HG03565 (cell line): ENCODE measurements around the gene FILIP1L.

Source experiments
- ATAC-seq: cut with Tn5 transposase; IDR thresholded peaks from one replicate; pipeline ENCODE4 v1.9.1; 2021; ENCODE audit warnings: mild to moderate bottlenecking, moderate library complexity; ENCODE audit not compliant: unreplicated experiment

FILIP1L gene

GRCh38 chr3:99873269-99874102 is 240.8 kb downstream of the FILIP1L start:
- ATAC-seq, result no peak

DNA sequence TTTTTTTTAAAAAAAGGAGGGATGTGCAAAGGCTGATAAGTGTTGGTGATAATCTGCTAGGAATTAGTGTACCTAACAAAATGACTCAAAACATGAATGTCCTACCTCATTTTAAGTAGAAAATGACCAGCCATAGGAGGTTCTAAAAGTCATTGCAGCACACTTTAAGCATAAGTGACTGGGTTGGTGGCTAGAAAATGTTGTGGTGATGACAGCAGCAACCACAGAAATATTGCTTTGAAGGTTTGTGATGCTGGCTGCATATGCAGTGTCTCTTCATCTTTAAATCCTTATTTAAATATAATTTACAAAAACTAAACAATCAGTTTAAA is 241.4 kb downstream of the FILIP1L start:
- peak; percentile 70 for ATAC-seq

DNA sequence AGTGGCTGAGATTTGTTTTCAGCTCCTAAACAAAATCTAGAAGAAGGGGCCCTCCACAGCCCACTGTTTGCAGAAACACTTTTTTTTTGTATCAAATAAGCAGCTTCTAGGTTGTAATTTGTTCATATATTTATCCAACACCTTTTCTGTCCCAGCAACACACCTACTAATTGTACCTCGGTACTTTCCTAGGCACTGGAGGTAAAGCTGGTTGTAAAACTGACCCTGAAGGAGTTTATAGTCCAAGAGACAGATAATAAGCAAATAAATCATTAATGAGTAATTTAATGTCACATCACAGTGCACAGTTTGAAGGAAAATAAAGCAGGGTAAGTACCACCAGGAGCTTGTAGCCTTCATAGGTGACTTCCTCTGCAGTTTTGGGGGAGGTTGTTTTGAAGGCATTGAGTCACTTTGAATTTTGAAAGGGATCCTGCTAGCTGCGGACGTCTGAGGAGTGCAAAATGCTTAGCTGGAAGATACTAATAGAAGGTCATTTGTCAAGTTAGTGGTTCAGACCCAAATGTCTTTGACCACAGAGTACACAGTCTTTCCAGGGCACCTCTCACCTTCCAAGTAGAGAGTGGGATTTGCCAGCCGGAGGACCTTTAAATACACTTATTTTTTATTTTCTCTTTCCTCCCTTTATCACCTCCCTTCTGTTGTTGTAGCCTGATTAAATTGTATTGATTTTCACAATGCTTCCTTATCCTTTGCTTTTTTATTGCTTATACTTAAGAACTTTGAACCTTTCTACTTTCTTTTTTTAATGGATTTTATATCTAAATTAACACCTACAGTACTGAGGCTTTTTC is 242.9 kb downstream of the FILIP1L start:
- no peak for ATAC-seq

- no peak for ATAC-seq
Observed at GRCh38 chr3:99870712-99871111, 243.6 kb downstream of the FILIP1L start.

DNA sequence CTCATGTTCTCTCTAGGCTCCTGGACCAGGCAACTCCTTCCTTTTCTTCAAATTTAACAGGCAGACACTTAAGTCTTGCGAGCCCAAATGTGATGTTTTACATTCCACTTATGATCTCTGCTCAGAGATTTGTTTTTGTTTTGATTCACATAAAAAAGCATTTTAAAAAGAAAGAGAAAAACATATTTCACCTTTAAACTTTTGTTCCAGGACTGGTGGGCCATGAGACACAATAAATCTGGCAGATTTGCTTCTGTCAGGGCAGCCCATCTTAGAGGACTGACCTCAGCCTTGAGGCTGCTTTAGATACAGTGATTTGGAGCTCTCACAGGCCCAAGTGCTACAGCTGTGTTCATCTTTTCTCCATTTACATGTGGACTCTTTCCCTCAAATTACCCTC is 244.7 kb downstream of the FILIP1L start:
- ATAC-seq, result no peak

DNA sequence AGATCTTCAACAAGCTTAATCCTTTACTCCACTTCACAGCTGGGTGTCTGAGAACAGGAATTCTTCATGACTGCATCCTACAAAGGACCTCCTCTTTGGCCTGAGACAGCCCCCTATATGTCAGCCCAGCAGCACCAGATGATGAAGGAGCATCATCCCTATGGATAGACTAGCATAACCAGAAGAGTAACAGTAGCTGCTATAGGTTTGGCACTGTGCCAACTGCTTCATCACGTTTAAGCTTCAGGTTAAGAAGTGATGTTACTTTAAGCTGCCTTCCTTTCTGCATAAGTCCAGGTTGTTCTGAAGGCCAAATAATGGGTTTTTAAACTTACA is 246.0 kb downstream of the FILIP1L start:
- ATAC-seq, result no peak

DNA sequence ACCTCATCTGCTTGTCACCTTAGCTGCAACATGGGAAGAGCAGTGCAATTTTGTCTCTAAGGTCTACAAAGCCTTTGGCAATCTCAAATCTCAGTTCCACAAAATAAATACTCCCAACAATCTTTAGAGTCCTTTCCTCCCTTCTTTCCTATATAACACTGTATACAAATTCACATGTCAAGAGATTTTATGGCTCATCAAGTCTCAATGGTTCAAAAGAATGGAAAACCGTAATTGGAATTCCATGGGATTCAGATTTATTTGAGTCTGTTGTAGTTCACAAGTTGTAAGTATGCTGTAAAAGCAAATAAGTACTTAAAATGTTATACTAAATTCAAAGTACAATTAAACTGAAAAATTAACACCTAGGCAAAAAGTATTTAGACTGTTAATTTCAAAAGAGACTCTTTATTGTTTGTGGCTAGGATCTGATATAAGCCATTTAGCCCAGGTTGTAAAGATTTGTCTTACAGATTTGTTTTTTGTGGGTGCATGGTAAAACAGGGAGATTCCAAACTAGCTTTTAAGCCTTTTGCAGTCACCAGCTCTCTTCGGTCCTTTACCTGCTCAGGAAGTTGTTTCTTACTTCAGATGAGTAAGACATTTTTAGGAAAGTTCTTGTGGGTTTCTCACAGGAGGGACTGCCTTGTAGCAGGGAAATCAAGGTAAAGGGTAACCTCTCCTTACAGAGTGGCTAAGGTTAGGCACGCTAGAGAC is 246.5 kb downstream of the FILIP1L start:
- no peak for ATAC-seq

- ATAC-seq, result no peak
Observed at GRCh38 chr3:99866261-99866761, 248.0 kb downstream of the FILIP1L start.

GRCh38 chr3:99865321-99865720 is 249.0 kb downstream of the FILIP1L start:
- no peak for ATAC-seq

DNA sequence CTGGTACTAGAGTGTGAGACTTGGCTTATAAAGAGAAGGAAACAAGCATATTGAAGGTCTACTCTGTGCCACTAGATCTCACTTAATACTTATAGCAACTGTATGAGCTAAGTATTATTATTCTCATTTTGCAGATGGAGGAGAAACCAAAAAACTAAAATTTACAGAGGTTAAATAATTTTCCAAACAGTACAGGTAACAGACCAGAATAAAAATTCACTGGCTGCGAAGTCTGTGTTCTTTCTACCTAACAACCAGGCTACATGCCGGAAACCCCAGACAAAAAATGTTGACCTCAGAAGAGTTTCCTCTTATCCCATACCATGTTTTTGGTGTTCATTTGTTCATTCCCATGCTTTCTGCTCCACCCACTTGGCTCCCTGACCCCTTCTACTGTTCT is 250.0 kb downstream of the FILIP1L start:
- ATAC-seq, result no peak

DNA sequence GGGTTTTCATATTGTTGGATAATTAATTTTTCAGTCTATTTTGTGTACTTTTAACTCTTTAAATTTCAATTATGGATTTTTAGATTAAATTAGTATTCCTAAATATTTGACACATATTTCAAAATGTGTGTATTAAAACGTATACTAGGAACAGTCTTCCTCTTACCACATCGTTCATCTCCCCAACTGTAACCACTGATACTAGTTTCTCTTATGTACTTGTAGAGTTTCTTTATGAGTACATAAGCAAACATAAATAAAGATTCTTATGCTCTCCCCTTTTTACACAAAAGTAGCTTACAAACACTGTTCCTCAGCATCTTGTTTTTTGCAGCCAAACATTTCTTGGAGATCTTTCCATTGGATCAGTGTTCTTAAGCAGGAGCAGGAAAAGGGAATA is 250.7 kb downstream of the FILIP1L start:
- ATAC-seq, result peak; percentile 57

DNA sequence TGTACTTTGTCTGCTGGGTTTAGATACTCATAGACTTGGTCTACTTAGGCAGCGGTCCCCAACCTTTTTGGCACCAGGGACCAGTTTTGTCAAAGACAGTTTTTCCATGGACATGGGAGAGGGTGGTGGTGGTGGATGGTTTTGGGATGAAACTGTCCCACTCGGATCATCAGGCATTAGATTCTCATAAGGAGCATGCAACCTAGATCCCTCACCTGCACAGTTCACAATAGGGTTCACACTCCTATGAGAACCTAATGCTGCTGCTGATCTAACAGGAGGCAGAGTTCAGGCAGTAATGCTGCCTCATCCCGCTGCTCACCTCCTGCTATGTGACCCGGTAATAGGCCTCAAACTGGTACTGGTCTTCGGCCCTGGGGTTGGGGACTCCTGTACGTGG is 251.3 kb downstream of the FILIP1L start:
- ATAC-seq, result no peak

DNA sequence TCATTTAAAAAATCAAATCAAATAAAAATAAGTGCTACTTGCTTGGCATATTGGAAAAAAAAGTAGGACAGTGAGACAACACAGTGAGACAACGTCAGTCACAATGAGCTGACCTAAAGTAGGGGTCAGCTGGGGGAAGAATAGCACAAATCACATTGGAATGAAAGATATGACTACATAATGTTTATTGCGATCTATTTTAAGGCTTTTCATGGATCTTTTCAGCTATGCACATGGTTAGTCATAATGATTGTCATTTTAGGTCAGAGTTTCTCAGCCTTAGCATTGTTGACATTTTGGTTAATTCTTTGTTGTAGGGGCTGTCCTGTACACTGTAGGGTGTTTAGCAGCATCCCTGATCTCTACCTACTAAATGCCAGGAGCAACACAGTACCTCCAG is 252.1 kb downstream of the FILIP1L start:
- ATAC-seq, result no peak

DNA sequence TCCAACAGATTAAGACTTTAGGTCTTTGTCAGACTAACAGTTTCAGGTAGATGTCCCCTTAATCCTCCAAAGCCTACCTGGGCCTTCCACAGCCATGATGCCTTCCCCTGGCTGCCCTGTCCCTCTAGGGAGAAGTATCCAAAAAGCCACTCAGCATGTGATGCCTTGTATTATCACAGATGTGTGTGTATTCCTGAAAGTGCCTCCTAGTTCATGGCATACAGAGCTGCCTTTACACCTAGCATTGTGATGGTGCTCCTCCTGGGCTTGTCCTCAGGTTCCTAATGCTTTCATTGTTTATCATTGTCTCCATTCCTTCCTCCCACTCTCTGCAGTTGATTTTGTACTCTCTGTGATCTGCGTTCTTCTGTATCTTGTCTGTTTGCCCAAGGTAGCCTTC is 253.1 kb downstream of the FILIP1L start:
- ATAC-seq, result no peak

- no peak for ATAC-seq
Observed at GRCh38 chr3:99859825-99860224, 254.5 kb downstream of the FILIP1L start.

DNA sequence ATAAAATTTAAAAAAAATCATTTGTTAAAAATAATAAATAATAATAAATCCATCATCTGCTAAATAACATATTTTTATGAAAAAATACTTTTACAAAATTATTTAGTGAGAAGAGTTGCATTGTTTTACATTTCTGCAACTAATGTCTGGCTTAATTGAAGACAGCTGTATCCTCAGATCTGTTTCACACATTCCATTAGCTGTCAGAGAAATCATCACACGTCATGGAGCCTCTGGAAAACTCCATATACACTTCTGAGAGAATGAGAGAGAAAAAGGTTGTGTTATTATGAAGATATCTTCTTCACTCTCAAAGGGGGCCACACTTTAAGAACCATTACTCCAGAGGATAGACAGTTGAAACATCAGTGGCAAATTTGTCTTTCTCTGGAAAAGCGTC is 255.8 kb downstream of the FILIP1L start:
- ATAC-seq, result no peak

GRCh38 chr3:99857278-99857677 is 257.0 kb downstream of the FILIP1L start:
- ATAC-seq, result no peak

DNA sequence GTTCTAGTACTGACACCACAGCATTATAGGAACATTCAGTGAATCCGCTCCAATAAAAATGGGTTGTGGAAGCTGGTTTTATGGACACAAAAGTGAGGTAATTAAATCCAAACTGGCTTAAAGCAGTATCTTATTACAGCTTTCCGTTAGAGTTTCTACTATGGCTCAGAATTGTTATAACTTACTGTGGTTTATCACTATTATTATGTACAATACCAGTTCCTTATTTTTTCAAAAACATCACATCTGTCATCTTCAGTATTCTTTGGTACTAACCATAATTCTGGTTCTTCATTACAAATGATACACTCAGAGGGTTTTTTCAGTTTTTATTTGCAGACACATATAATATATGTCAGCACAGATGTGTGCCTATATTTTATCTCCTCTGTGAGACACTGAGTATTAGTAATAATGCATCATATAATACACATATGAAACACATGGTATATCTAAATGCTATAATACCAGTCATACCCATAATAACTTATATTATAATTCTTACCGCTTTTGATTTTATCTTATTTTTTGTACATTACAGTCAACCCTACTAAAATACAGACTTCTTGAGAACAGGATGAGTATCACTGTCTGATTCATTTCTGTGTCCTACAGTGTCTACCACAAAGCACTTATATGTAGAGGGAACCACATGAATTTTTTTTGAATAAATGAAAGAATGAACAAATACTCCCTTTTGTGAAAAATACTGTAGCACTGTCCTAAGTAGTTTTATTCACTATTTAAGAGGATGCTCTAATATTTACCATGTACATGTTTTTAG is 257.7 kb downstream of the FILIP1L start:
- ATAC-seq, result no peak

- no peak for ATAC-seq
Observed at GRCh38 chr3:99855900-99856299, 258.4 kb downstream of the FILIP1L start.

- ATAC-seq, result no peak
Observed at GRCh38 chr3:99854756-99855298, 259.5 kb downstream of the FILIP1L start.

- ATAC-seq, result no peak
Observed at GRCh38 chr3:99852851-99853250, 261.4 kb downstream of the FILIP1L start.
